ENCODE results near the gene TRNAU1AP.
"Not testable (repeated sequence)": the region's sequence is repeated elsewhere in the genome, so short reads cannot be mapped to it uniquely, and the experiment has no call there.

Gene TRNAU1AP

GRCh38 chr1:28522537-28522936 is 30.3 kb upstream of the TRNAU1AP start:
- DNase-seq = not testable (repeated sequence)

DNA sequence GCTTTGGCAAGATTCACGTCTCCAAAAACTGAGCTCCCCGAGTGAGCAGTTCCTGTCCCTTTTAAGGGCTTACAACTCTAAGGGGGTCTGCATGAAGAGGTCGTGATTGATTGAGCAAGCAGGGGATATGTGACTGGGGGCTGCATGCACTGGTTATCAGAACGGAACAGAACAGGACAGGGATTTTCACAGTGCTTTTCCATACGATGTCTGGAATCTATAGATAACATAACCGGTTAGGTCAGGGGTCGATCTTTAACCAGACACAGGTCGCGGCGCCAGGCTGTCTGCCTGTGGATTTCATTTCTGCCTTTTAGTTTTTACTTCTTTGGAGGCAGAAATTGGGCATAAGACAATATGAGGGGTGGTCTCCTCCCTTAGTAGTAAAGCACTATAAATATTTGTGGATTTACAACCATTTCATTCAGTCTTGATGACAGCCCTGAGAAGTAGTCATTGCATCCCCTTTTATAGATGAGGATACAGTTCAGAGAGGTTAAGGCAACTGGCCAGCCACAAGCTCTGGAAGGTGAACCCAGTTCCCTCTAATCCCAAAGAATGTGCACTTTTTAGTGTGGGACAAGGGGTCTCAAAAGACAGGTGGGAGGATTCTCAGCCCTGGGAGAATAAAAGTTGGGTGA is 27.8 kb upstream of the TRNAU1AP start:
- DNase-seq = not testable (repeated sequence)

DNA sequence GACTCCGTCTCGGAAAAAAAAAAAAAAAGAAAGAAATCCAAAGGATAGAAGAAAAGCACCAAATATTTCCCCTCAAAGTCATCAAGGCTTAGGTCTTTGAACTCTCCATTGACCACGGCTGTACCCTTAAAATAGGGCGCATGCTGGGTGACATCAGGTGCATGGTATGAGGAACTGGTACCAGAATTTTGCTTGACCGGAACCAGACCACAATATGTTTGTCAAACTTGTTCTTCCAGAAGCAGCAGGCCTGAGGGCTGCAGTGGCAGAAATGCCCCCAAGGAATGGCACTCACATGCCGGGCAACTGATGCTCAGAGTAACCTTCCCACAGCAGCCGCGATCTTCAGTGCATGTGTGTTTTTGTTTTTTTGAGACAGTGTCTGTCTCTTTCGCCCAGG is 26.0 kb upstream of the TRNAU1AP start:
- no peak for DNase-seq

- DNase-seq = no peak
Observed at GRCh38 chr1:28530456-28530855, 22.4 kb upstream of the TRNAU1AP start.

GRCh38 chr1:28534671-28535070 is 18.2 kb upstream of the TRNAU1AP start:
- no peak for DNase-seq

GRCh38 chr1:28535180-28535579 is 17.7 kb upstream of the TRNAU1AP start:
- no peak for DNase-seq

DNA sequence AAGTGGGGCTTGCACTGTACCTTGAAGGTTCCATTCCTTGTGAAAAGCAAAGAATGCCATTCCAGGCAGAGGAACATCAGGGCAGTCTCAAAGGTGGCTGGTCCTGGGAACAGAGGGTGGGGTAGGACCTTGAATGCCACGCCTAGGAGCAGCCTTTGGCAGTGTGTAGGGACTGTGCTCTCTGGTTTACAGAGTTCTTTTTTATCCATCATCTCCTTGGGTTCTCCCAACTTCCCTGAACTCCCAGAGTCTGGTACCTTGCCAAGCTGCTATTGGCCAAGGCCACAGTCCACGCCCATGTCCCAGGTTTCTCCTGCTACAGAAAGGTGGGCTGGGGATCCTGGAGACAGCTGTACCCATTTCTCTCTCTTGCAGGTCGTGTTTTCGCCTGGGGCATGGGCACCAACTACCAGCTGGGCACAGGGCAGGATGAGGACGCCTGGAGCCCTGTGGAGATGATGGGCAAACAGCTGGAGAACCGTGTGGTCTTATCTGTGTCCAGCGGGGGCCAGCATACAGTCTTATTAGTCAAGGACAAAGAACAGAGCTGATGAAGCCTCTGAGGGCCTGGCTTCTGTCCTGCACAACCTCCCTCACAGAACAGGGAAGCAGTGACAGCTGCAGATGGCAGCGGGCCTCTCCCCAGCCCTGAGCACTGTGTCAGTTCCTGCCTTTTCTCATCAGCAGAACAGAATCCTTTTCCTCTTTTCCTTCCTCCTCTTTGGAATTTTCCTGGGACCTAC is 15.3 kb upstream of the TRNAU1AP start:
- no peak for DNase-seq

DNA sequence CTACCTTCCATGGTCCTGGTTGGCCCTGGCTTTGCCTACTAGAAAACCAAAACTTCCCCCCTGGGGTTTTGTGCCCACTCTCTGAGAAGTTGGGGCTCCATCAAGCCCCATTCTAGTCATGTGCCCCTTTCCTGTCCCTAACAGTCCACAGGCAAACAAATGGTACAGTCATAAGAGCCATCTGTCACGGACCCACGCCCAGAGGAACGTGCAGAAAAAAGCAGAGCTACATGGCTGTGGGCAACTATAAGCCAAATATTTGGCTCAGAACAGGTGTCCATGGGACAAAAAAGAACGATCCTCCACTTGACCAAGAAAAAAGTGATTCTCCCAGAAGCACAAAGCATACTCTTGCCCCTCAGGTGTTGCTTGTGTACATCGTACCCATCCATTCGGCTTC is 14.6 kb upstream of the TRNAU1AP start:
- DNase-seq = no peak

DNA sequence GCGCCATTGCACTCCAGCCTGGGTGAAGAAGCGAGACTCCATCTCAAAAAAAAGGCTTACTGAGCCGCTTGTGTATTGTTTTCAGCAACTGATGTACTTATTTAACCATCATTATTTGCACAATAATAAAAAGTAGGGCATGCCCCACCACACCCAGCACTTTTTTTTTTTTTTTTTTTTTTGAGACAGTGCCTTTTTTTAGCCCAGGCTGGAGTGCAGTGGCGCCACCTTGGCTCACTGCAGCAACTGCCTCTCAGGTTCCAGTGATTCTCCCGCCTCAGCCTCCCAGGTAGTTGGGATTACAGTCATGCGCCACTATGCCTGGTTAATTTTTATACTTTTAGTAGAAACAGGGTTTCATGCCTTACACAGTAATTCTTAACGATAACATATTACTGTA is 12.2 kb upstream of the TRNAU1AP start:
- DNase-seq = no peak

GRCh38 chr1:28541414-28542015 is 11.4 kb upstream of the TRNAU1AP start:
- DNase-seq = not testable (repeated sequence)

- no peak for DNase-seq
Observed at GRCh38 chr1:28545246-28545628, 7.6 kb upstream of the TRNAU1AP start.

- no peak for DNase-seq
Observed at GRCh38 chr1:28548318-28548717, 4.6 kb upstream of the TRNAU1AP start.

- no peak for DNase-seq
Observed at GRCh38 chr1:28551381-28551780, 1.5 kb upstream of the TRNAU1AP start.

DNA sequence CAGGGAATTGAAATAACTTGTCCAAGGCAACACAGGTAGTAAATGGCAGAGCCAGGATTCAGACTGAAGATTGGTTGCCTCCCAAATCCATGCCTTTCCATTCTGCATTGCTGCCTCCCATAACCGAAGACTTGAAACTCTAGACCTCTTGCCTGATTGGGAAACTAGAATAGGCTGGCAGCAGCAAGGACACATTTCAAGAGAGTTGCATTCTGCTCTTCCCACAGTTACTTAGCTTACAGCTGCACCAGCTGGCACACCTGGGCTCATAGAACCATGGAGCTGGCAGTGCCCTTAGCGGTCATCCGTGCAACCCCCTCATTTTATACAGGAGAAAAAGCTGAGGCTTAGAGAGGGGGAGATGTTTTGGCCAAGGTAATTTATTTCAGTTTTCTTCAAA is 8.0 kb downstream of the TRNAU1AP start:
- DNase-seq = no peak

DNA sequence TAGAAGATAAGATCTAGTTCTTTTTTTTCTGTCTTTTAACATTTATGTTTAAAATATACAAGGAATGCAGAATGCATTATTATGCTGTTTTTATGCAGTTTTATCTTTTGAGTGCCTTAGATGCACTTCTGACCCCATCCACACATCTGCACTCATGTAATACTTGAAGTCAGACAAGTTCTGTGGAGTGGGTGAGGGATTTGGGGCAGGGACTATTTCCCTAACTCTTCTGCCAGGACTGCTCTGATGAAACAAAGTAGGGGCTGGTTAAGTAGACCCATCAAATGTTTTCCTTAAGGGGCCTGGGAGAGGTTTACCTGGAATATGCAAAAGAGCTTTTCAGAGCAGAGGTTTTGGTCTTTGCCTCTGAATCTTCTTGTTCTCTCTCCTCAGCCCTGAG is 11.4 kb downstream of the TRNAU1AP start:
- no peak for DNase-seq

- DNase-seq = no peak
Observed at GRCh38 chr1:28565040-28565439, 12.2 kb downstream of the TRNAU1AP start.

DNA sequence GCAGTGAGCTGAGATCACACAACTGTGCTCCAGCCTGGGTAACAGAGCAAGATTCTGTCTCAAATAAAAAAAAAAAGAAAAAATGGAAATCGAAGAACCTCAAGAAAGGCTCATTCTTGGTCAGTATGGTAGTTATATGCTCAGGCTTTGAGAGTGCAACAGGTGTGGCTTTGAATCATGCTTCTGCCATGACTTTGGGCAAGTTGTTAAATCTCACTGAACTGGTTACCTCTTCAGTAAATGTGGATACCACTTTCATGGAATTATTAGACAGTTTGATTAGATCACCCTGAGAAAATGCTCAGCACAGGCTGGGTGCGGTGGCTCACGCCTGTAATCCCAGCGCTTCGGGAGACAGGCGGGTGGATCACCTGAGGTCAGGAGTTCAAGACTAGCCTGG is 12.8 kb downstream of the TRNAU1AP start:
- no peak for DNase-seq

DNA sequence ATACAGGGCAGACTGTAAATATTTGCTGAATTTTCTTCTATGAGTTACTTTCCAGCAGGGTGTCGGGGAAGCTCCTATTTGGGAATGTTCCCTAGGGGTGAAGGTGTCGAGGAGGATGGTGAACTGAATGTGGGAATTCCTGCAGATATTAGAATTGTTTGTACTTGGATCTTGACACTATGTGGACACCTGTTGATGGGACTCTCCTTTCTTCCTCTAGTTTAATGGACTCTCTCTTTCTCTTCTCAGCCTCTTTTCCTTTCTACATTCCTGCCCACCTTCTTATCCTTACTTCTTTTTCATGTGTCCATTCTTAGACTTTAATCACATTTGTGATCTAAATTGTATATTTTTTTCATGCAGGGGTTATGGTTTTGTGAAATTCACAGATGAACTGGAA is 14.0 kb downstream of the TRNAU1AP start:
- no peak for DNase-seq

- no peak for DNase-seq
Observed at GRCh38 chr1:28571911-28572310, 19.0 kb downstream of the TRNAU1AP start.

DNA sequence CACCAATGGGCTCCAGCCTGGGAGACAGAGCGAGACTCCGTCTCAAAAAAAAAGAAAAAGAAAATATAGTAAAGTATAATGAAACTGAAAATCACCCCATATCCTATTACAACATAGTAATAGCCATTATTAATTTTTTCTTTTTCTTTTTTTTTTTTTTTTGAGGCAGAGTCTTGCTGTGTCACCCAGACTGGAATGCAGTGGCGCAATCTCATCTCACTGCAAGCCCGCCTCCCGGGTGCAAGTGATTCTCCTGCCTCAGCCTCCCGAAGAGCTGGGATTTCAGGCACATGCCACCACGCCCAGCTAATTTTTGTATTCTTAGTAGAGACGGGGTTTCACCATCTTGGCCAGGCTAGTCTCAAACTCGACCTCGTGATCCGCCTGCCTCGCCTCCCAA is 20.0 kb downstream of the TRNAU1AP start:
- not testable (repeated sequence) for DNase-seq

GRCh38 chr1:28573564-28573963 is 20.7 kb downstream of the TRNAU1AP start:
- no peak for DNase-seq

GRCh38 chr1:28577052-28577678 is 24.3 kb downstream of the TRNAU1AP start:
- DNase-seq = no peak

GRCh38 chr1:28577738-28578536 is 25.1 kb downstream of the TRNAU1AP start:
- no peak for DNase-seq
